Esophagus muscularis mucosa (tissue), 4 donors: ENCODE measurements around the gene ADGRV1. TPM values are rescaled to one million over a fixed set of nuclear protein-coding genes. Genes with fewer than 3 reads are reported as not detected.

Source experiments
- DNase-seq: peaks from one replicate; pipeline ENCODE4 v3.0.0-alpha.2; 2017; ENCODE audit errors: extremely low spot score
- H3K27ac ChIP-seq, 4 donors: fragments of 200-600 bp; sonication (generic); replicated peaks in 1 of 4; 1 replicate in 3 of 4; 2 replicates in 1 of 4; pipeline ENCODE4 v1.5.1; 2016 to 2019; ENCODE audit warnings: mild to moderate bottlenecking in 1 of 4
- H3K27me3 ChIP-seq, 4 donors: fragments of 200-600 bp; sonication (generic); one replicate each; pipeline versions ENCODE4 v1.5.1 to v1.6.0; 2016 to 2019
- H3K36me3 ChIP-seq, 4 donors: fragments of 200-600 bp; sonication (generic); one replicate each; pipeline ENCODE4 v1.5.1; 2016 to 2019
- H3K4me1 ChIP-seq, 4 donors: fragments of 200-600 bp; sonication (generic); one replicate each; pipeline ENCODE4 v1.5.1; 2016 to 2019
- H3K4me3 ChIP-seq, 4 donors: fragments of 200-600 bp; sonication (generic); 1 replicate in 2 of 4; 2 replicates in 2 of 4; pipeline ENCODE4 v1.5.1; 2016 to 2019; ENCODE audit warnings: mild to moderate bottlenecking in 4 of 4, moderate library complexity in 1 of 4
- H3K9me3 ChIP-seq, 4 donors: fragments of 200-600 bp; sonication (generic); 1 replicate in 3 of 4; 2 replicates in 1 of 4; pipeline ENCODE4 v1.5.1; 2016 to 2019
- EP300 ChIP-seq: sonication (generic); formaldehyde crosslinking; IDR thresholded peaks from one replicate; pipeline ENCODE4 v1.6.1; 2017; ENCODE audit warnings: antibody characterized with exemption
- POLR2A ChIP-seq: fragments of 450-650 bp; IDR thresholded peaks from one replicate; pipeline ENCODE4 v1.6.1; 2017; ENCODE audit warnings: antibody characterized with exemption, moderate library complexity, mild to moderate bottlenecking, low read depth
- POLR2AphosphoS5 ChIP-seq, 2 donors: sonication (generic); formaldehyde crosslinking; IDR thresholded peaks; one replicate each; pipeline ENCODE4 v1.6.1; 2017; ENCODE audit warnings: antibody characterized with exemption in 2 of 2
- WGBS: methylation state at CpG from one replicate; pipeline ENCODE4 v1.1.5; 2018; 5-methylcytosine and 5-hydroxymethylcytosine counted together
- intact Hi-C: fragments of 100-400 bp; cut with DNase I; formaldehyde crosslinking; loops from one replicate; pipeline ENCODE4 v1.15.1; 2023
- total RNA-seq, 4 donors: library from RNA; depleted of rRNA; stranded (reverse); fragments of >200 nt; gene quantifications; one replicate each; pipeline versions ENCODE4 v1.1.0 to v1.2.1, GENCODE V29; 2016
- TF ChIP-seq, protein P1 (sequence below), 3 experiments: fragments of 200-600 bp in 2 of 3; fragments of 450-650 bp in 1 of 3; sonication (generic) in 2 of 3; IDR thresholded peaks; one replicate each; pipeline ENCODE4 v1.5.1; 2017 to 2019; ENCODE audit warnings: antibody characterized with exemption in 3 of 3, mild to moderate bottlenecking in 2 of 3, moderate library complexity in 1 of 3

ADGRV1 gene
- total RNA-seq, 4 donors from 2014 or later = 0.42 to 1.4 (median 0.54) TPM

DNA sequence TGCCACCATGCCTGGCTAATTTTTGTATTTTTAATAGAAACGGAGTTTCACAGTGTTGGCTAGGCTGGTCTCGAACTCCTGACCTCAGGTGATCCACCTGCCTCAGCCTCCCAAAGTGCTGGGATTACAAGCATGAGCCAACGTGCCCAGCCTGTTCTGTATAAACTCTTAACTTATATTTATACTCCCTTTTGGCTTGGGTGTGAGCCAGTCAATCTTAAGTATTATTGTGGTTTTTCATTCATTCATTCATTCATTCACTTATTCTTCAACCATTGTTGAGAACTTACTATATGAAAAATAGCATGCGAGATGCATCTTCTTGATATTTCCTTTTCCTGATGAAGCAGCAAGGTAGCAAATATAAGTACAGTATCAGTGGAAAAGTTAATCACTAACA, 132.9 kb downstream of the ADGRV1 start:
- no peak for DNase-seq
- WGBS = 84% methylated on average over 4 of the region's 4 CpGs
- Histone ChIP-seq H3K27me3 (no peaks in the 10 kb centered on the region), H3K27ac (no peak overlapping the region), H3K36me3 (no peaks in the 10 kb centered on the region), H3K4me1 (no peaks in the 10 kb centered on the region), H3K4me3 (no peak overlapping the region), H3K9me3 (no peaks in the 10 kb centered on the region)
- intact Hi-C loops = no loop called here
- TF ChIP-seq POLR2AphosphoS5 (IDR thresholded peaks at IDR 0.05) (no peak), EP300 (no peak), POLR2A (no peak)
- TF ChIP-seq, protein P1, sequence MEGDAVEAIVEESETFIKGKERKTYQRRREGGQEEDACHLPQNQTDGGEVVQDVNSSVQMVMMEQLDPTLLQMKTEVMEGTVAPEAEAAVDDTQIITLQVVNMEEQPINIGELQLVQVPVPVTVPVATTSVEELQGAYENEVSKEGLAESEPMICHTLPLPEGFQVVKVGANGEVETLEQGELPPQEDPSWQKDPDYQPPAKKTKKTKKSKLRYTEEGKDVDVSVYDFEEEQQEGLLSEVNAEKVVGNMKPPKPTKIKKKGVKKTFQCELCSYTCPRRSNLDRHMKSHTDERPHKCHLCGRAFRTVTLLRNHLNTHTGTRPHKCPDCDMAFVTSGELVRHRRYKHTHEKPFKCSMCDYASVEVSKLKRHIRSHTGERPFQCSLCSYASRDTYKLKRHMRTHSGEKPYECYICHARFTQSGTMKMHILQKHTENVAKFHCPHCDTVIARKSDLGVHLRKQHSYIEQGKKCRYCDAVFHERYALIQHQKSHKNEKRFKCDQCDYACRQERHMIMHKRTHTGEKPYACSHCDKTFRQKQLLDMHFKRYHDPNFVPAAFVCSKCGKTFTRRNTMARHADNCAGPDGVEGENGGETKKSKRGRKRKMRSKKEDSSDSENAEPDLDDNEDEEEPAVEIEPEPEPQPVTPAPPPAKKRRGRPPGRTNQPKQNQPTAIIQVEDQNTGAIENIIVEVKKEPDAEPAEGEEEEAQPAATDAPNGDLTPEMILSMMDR (IDR thresholded peaks at IDR 0.05) = no peak

DNA sequence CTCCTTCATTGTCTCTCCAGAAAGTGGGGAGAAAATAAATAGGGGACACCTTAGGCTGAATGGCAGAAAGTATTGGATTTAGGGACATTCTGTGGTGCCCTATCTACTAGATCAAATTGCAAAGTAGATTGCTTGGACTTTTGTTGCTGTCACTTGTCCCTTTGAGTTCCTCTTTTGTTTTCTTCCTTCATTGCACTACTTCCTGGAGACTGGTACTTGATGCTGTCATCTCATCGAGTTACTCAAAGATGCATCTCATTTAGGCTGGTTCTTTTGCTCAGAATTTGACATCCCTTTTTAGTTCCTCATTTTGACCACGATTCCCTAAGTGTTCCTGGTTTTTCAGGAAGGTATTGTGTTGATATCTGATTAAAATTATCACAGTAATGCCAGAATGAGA, 137.6 kb downstream of the ADGRV1 start:
- H3K27me3 ChIP-seq = no peaks in the 10 kb centered on the region
- H3K9me3 ChIP-seq = no peaks in the 10 kb centered on the region
- WGBS = 40% methylated on average over 2 of the region's 2 CpGs
- H3K27ac ChIP-seq = no peak overlapping the region
- no peak overlapping the region for H3K4me3 ChIP-seq
- no peaks in the 10 kb centered on the region for H3K4me1 ChIP-seq
- TF ChIP-seq EP300 (no peak), POLR2AphosphoS5 (IDR thresholded peaks at IDR 0.05) (no peak), POLR2A (no peak)
- TF ChIP-seq, protein P1 (IDR thresholded peaks at IDR 0.05) = no peak
- H3K36me3 ChIP-seq = no peaks in the 10 kb centered on the region
- DNase-seq = no peak
- intact Hi-C loops = no loop called here

DNA sequence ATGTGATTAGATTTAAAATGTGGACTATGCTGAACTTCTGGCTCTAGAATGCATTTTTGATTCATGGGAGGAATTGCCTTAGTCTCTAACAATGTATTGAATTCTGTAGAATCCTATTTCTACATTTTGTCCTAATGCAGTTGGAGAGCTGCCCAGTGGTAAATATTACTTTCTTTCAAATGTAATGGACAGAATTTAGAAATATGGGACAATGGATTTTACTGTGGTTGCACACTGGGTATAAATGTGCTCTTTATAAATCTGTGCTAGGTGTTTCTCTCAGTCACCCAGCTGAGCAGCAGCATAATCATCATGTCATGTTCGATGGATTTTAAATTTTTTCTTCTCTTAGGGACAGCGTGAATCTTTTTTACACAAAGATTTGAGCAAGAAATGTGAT, 141.7 kb downstream of the ADGRV1 start:
- H3K27ac ChIP-seq = no peak overlapping the region
- WGBS = 56% methylated on average over 2 of the region's 2 CpGs

DNA sequence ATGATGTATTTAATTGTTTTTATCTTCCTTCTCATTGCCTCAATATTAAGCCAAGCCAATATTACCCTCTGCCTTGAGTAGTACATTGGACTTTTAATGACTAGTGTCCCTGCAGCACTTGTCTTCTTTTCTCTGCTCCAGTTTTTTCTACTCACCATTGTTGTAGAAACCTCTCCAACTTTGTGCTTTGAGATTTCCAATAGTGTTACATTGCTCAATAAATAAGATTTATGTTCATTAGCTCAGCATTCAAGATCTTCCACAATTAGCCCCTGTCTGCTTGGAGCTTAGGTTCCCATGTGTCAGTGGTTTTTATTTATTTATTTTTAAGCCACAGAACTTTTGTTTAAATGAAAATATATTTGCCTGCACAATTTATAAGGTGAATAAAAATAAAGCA, 145.3 kb downstream of the ADGRV1 start:
- no peaks in the 10 kb centered on the region for H3K36me3 ChIP-seq
- no peak for DNase-seq

More for the DNA sequence above, 141.7 kb downstream of the ADGRV1 start:
- Histone ChIP-seq H3K9me3 (no peaks in the 10 kb centered on the region), H3K4me1 (no peaks in the 10 kb centered on the region), H3K36me3 (no peaks in the 10 kb centered on the region), H3K4me3 (no peak overlapping the region), H3K27me3 (no peaks in the 10 kb centered on the region)
- intact Hi-C loops = no loop called here
- TF ChIP-seq, protein P1 (IDR thresholded peaks at IDR 0.05) = no peak
- no peak for TF ChIP-seq POLR2A
- no peak for TF ChIP-seq EP300
- TF ChIP-seq POLR2AphosphoS5 (IDR thresholded peaks at IDR 0.05) = no peak
- no peak for DNase-seq

DNA sequence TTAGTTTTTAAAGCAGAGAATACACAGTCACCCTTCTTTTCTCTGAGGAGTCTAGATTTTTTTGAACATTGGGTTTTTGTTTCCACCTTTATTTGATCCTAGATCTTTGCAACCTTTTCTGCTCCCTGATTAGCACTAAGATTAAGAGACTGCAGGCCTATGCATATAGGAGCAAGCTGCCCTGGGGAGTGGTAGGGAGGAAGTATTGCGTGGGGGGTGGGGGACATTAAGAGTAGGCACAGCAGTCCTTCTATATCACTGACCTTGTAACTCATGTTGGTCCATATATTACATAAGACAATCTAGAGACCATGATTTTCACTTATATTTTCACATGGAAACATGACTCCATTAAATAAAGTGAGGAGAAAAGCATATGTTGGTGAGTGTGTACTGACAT, 149.1 kb downstream of the ADGRV1 start:
- no peaks in the 10 kb centered on the region for H3K4me1 ChIP-seq
- H3K36me3 ChIP-seq = no peaks in the 10 kb centered on the region
- H3K9me3 ChIP-seq = no peaks in the 10 kb centered on the region
- TF ChIP-seq EP300 (no peak), POLR2AphosphoS5 (IDR thresholded peaks at IDR 0.05) (no peak), POLR2A (no peak)
- TF ChIP-seq, protein P1 (IDR thresholded peaks at IDR 0.05) = no peak
- whole genome bisulfite sequencing = 94% methylated on average over 1 of the region's 1 CpG
- H3K27ac ChIP-seq = no peak overlapping the region
- no peaks in the 10 kb centered on the region for H3K27me3 ChIP-seq
- no peak for DNase-seq
- intact Hi-C loops = no loop called here
- H3K4me3 ChIP-seq = no peak overlapping the region

More for the DNA sequence above, 145.3 kb downstream of the ADGRV1 start:
- no peak overlapping the region for H3K27ac ChIP-seq
- H3K9me3 ChIP-seq = no peaks in the 10 kb centered on the region
- intact Hi-C loops = no loop called here
- H3K4me1 ChIP-seq = no peaks in the 10 kb centered on the region
- no peak for TF ChIP-seq POLR2A
- no peak for TF ChIP-seq EP300
- TF ChIP-seq, protein P1 (IDR thresholded peaks at IDR 0.05) = no peak
- no peak for TF ChIP-seq POLR2AphosphoS5 (IDR thresholded peaks at IDR 0.05)
- no peak overlapping the region for H3K4me3 ChIP-seq
- no peaks in the 10 kb centered on the region for H3K27me3 ChIP-seq
